Neuronal stem cell (in vitro differentiated cells): ENCODE results near the gene OTOP3.
"Not testable (repeated sequence)": the region's sequence is repeated elsewhere in the genome, so short reads cannot be mapped to it uniquely, and the experiment has no call there.

ENCODE experiments used
- DNase-seq: peaks from one replicate; pipeline ENCODE4 v3.0.0-alpha.2; 2013; ENCODE audit warnings: low spot score
- H2AFZ ChIP-seq: one replicate; pipeline ENCODE4 v1.6.1; 2013; ENCODE audit warnings: mild to moderate bottlenecking, low read length, inconsistent platforms
- H2AK5ac ChIP-seq: 2 replicates; pipeline ENCODE4 v1.6.1; 2013; ENCODE audit warnings: low read depth, mild to moderate bottlenecking, inconsistent platforms, low read length, moderate library complexity, mixed read lengths
- H2BK120ac ChIP-seq: 2 replicates; pipeline ENCODE4 v1.6.1; 2013; ENCODE audit warnings: low read depth, mild to moderate bottlenecking, inconsistent platforms, low read length, moderate library complexity, mixed read lengths
- H2BK12ac ChIP-seq: one replicate; pipeline ENCODE4 v1.6.1; 2013; ENCODE audit warnings: low read length, inconsistent platforms
- H2BK15ac ChIP-seq: 2 replicates; pipeline ENCODE4 v1.6.1; 2013; ENCODE audit warnings: mild to moderate bottlenecking, low read length, inconsistent platforms, mixed read lengths
- H2BK5ac ChIP-seq: one replicate; pipeline ENCODE4 v1.6.1; 2013; ENCODE audit warnings: inconsistent platforms, mild to moderate bottlenecking, low read length, moderate library complexity
- H3K14ac ChIP-seq: one replicate; pipeline ENCODE4 v1.6.1; 2013; ENCODE audit warnings: low read length, inconsistent platforms
- H3K18ac ChIP-seq: 2 replicates; pipeline ENCODE4 v1.6.1; 2013; ENCODE audit warnings: low read length, inconsistent platforms
- H3K23ac ChIP-seq: 2 replicates; pipeline ENCODE4 v1.6.1; 2013; ENCODE audit warnings: low read depth, mild to moderate bottlenecking, mixed read lengths, low read length, inconsistent platforms; ENCODE audit not compliant: poor library complexity
- H3K27ac ChIP-seq: replicated peaks from 3 replicates; pipeline ENCODE4 v1.5.1; 2013; ENCODE audit warnings: low read length, inconsistent platforms
- H3K27me3 ChIP-seq, 3 experiments: 2 replicates each; pipeline ENCODE4 v1.6.1; 2013; ENCODE audit warnings: low read length in 3 of 3, mild to moderate bottlenecking in 2 of 3, inconsistent platforms in 1 of 3, low read depth in 1 of 3, mixed read lengths in 1 of 3, moderate library complexity in 1 of 3; ENCODE audit not compliant: control insufficient read depth in 3 of 3, insufficient read depth in 3 of 3
- H3K36me3 ChIP-seq, 2 donors: replicated peaks in 1 of 2; 2 replicates each; pipeline ENCODE4 v1.6.1; 2013; ENCODE audit warnings: low read length in 2 of 2; ENCODE audit not compliant: control insufficient read depth in 2 of 2, insufficient read depth in 2 of 2
- H3K4ac ChIP-seq: 2 replicates; pipeline ENCODE4 v1.6.1; 2013; ENCODE audit warnings: inconsistent platforms, mild to moderate bottlenecking, low read length, moderate library complexity
- H3K4me1 ChIP-seq, 2 donors: 1 replicate in 1 of 2; 2 replicates in 1 of 2; pipeline ENCODE4 v1.6.1; 2013; ENCODE audit warnings: low read length in 2 of 2, low read depth in 1 of 2; ENCODE audit not compliant: control insufficient read depth in 2 of 2, insufficient read depth in 1 of 2
- H3K4me2 ChIP-seq: one replicate; pipeline ENCODE4 v1.6.1; 2013; ENCODE audit warnings: mild to moderate bottlenecking, low read length, inconsistent platforms; ENCODE audit not compliant: insufficient read depth, poor library complexity, severe bottlenecking
- H3K4me3 ChIP-seq, 2 donors: 2 replicates each; pipeline ENCODE4 v1.5.1; 2013; ENCODE audit warnings: low read length in 2 of 2, mild to moderate bottlenecking in 2 of 2, inconsistent platforms in 1 of 2, moderate library complexity in 1 of 2
- H3K79me1 ChIP-seq: one replicate; pipeline ENCODE4 v1.6.1; 2013; ENCODE audit warnings: low read depth, mild to moderate bottlenecking, inconsistent platforms, low read length, moderate library complexity
- H3K9ac ChIP-seq: one replicate; pipeline ENCODE4 v1.6.1; 2013; ENCODE audit warnings: mild to moderate bottlenecking, low read depth, low read length, inconsistent platforms; ENCODE audit not compliant: poor library complexity
- H3K9me3 ChIP-seq, 2 donors: replicated peaks in 1 of 2; 2 replicates each; pipeline versions ENCODE3 to v1.6.1; 2013; ENCODE audit warnings: low read length in 2 of 2, mild to moderate bottlenecking in 2 of 2, inconsistent platforms in 1 of 2, low read depth in 1 of 2, mixed read lengths in 1 of 2, moderate library complexity in 1 of 2; ENCODE audit not compliant: control insufficient read depth in 2 of 2, insufficient read depth in 1 of 2
- H4K8ac ChIP-seq: one replicate; pipeline ENCODE4 v1.6.1; 2013; ENCODE audit warnings: low read depth, mild to moderate bottlenecking, inconsistent platforms, low read length, moderate library complexity
- H4K91ac ChIP-seq: one replicate; pipeline ENCODE4 v1.6.1; 2013; ENCODE audit warnings: low read length, low read depth, mild to moderate bottlenecking, inconsistent platforms; ENCODE audit not compliant: poor library complexity
- WGBS, 2 donors: extraction: QIAGEN DNeasy Blood & Tissue Kit; methylation state at CpG; one replicate each; pipeline ENCODE4 v1.1.7; 2013; ENCODE audit warnings: missing lambda C conversion rate in 2 of 2, mixed read lengths in 1 of 2; ENCODE audit not compliant: insufficient read length in 2 of 2, insufficient replicate concordance in 1 of 2; ENCODE audit errors: extremely low coverage in 2 of 2; 5-methylcytosine and 5-hydroxymethylcytosine counted together

The OTOP3 gene

DNA sequence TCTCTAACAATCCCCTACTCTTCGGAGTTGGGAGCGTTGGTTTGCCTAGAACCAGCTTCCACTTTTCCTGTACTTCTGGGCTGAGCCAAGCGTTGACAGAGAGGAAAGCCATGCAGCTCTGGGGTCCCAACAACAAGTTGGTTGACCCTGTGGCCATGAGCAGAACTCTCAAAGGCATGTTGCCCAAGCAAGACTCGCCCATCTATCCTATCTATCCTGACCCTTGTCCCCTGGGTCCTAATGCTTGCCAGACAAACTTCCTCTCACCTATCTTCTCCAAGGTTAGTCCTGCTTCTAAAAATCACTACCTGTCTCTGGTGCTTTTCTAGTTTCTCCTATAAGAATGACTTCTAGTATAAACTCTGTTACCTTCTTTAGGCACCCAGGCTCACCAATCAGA, 26.6 kb upstream of the OTOP3 start:
- no CpG with 5 or more reads among the region's 4 CpGs for WGBS, 2 donors
- not testable (repeated sequence) for H3K27me3 ChIP-seq, H2BK5ac ChIP-seq, H3K36me3 ChIP-seq, H2AK5ac ChIP-seq, H3K4me1 ChIP-seq, H2BK15ac ChIP-seq, H3K4ac ChIP-seq, H3K4me3 ChIP-seq, H3K4me2 ChIP-seq, H3K14ac ChIP-seq, DNase-seq, H2AFZ ChIP-seq, H3K9me3 ChIP-seq, H3K18ac ChIP-seq, H3K9ac ChIP-seq, H4K8ac ChIP-seq, H4K91ac ChIP-seq, H3K27ac ChIP-seq, H3K79me1 ChIP-seq, H2BK12ac ChIP-seq, H2BK120ac ChIP-seq, H3K23ac ChIP-seq

DNA sequence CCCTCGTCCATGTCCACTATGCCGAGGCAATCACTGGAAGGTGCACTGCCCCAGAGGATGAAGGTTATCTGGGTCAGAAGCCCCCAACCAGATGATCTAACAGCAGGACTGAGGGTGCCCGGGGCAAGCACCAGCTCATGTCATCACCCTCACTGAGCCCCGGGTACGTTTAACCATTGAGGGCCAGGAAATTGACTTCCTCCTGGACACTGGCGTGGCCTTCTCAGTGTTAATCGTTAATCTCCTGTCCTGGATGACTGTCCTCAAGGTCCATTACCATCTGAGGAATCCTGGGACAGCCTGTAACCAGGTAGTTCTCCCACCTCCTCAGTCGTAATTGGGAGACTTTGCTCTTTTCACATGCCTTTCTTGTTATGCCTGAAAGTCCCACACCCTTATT, 24.3 kb upstream of the OTOP3 start:
- H2AK5ac ChIP-seq, H3K14ac ChIP-seq, H3K4me3 ChIP-seq, H2AFZ ChIP-seq, H4K8ac ChIP-seq, H2BK5ac ChIP-seq, H3K4ac ChIP-seq, H3K18ac ChIP-seq, H2BK15ac ChIP-seq, H2BK12ac ChIP-seq, H3K9me3 ChIP-seq, H4K91ac ChIP-seq, H3K9ac ChIP-seq, DNase-seq, H3K27me3 ChIP-seq, H3K36me3 ChIP-seq, H3K4me2 ChIP-seq, H3K79me1 ChIP-seq, H3K27ac ChIP-seq, H3K4me1 ChIP-seq, H2BK120ac ChIP-seq, H3K23ac ChIP-seq: not testable (repeated sequence)
- no CpG with 5 or more reads among the region's 8 CpGs for WGBS, 2 donors

DNA sequence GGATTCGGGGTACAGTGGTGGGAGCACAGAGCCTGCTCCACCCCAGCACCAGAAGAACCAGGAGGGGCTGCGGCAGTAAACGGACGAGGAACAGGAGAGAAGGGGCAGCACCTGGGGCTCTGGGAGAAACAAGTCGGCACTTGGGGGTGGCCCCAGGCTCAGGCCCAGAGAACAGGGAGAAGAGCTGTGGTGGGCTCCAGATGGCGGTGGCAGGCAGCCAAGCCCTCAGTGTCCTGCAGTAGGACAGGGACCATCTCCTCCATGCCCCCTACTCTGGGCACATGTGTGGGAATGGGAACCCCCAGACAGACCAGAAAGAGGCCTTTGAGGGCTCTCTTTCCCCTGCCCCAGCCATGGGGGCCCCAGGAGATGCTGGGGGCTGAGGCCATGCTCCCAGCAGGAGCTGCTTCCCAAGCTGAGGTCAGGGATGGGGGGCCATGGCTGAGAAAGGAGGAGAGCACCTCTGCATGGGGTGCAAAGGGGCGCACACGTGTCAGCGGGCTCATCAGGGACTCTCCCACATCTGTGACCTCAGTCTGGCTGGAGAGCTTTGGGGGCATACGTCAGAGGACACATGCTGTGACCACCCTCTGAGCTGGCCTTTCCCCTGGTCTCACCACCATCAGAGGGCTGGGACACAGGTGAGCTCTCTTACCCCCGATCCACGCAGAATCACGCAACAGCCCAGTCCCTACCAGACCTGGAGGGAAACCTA, 19.4 kb upstream of the OTOP3 start:
- Histone ChIP-seq H3K36me3 (no peaks in the 10 kb centered on the region), H3K4me2 (no peak overlapping the region), H3K18ac (peak overlapping the region; percentile 15), H2BK5ac (no peak overlapping the region), H3K79me1 (peaks cover 3% of the 10 kb centered on the region), H3K23ac (peak overlapping the region; percentile 97), H2AFZ (no peak overlapping the region), H3K9ac (peak overlapping the region; percentile 38), H3K9me3 (peaks cover 0 to 3% of the 10 kb centered on the region in 2 donors), H2AK5ac (peak overlapping the region; percentile 23), H4K8ac (no peak overlapping the region), H2BK15ac (no peak overlapping the region), H4K91ac (no peak overlapping the region), H3K27me3 (peaks cover 0 to 26% (median 0%) of the 10 kb centered on the region in 3 experiments), H3K4ac (no peak overlapping the region), H2BK12ac (no peak overlapping the region), H3K4me1 (peaks cover 5 to 9% of the 10 kb centered on the region in 2 donors), H3K4me3 (peak overlapping the region in 1 of 2 donors; percentile 66), H3K27ac (no peak overlapping the region), H3K14ac (no peak overlapping the region), H2BK120ac (no peak overlapping the region)
- no CpG with 5 or more reads among the region's 13 CpGs for WGBS, 2 donors
- DNase-seq, result no peak

DNA sequence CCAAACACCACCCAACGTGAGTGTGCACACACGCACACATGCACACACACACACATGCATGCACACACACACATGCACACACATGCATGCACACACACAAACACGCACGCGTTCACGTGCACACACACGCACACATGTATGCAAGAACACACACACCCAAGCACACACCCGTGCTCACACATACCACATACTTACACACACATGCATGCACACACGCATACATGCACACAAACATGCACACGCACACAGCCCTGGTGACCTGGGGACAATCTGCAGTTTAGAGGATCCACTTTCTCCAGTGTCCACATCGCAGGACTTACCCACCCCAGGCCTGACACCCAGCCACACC, 18.9 kb upstream of the OTOP3 start:
- Histone ChIP-seq H3K4me2 (no peak overlapping the region), H2BK15ac (no peak overlapping the region), H3K4me3 (peak overlapping the region in 1 of 2 donors; percentile 66), H2BK120ac (no peak overlapping the region), H3K4ac (no peak overlapping the region), H3K4me1 (peaks cover 5 to 10% of the 10 kb centered on the region in 2 donors), H2BK12ac (no peak overlapping the region), H4K91ac (no peak overlapping the region), H2AK5ac (peak overlapping the region; percentile 63), H2BK5ac (no peak overlapping the region), H3K14ac (peak overlapping the region; percentile 75), H3K27ac (no peak overlapping the region), H3K9ac (peak overlapping the region; percentile 30), H3K9me3 (peaks cover 0 to 3% of the 10 kb centered on the region in 2 donors), H3K23ac (peak overlapping the region; percentile 97), H3K79me1 (peaks cover 6% of the 10 kb centered on the region), H4K8ac (peak overlapping the region; percentile 86), H3K36me3 (no peaks in the 10 kb centered on the region), H2AFZ (no peak overlapping the region), H3K18ac (peak overlapping the region; percentile 15), H3K27me3 (peaks cover 0 to 32% (median 5%) of the 10 kb centered on the region in 3 experiments)
- DNase-seq, result no peak
- no CpG with 5 or more reads among the region's 11 CpGs for WGBS, 2 donors
